IMR-90 (cell line): ENCODE data around the gene NYAP1. TPM values are rescaled to one million over a fixed set of nuclear protein-coding genes. Genes with fewer than 3 reads are reported as not detected.

Experiments
- ATAC-seq: fragments of 200-7000 bp; cut with Tn5 transposase; 2 replicates; pipeline ENCODE4 v1.9.1; 2020; ENCODE audit warnings: low read depth, mild to moderate bottlenecking, moderate library complexity
- BruUV-seq: library from RNA; stranded (reverse); fragments of 400-500 nt; replicated peaks from 2 replicates; lab custom pipeline; 2021; lab: Mats Ljungman, UMichigan
- CTCF ChIA-PET: fragments of 300-600 bp; formaldehyde crosslinking; extraction: SDS; loops from one replicate; lab custom pipeline; 2021; ENCODE audit warnings: antibody characterized with exemption; lab: Yijun Ruan, JAX
- POLR2A ChIA-PET: fragments of 300-600 bp; sonication (Branson Sonifier 250); formaldehyde crosslinking; loops from one replicate; lab custom pipeline; 2022; ENCODE audit warnings: antibody characterized with exemption; ENCODE audit not compliant: unreplicated experiment; lab: Charles Lee
- DNase-seq: peaks from one replicate; pipeline ENCODE4 v3.0.0; 2013
- H2AFZ ChIP-seq: replicated peaks from 2 replicates; pipeline ENCODE3; 2013; ENCODE audit warnings: low read length, mild to moderate bottlenecking; ENCODE audit not compliant: poor library complexity
- H2AK5ac ChIP-seq: 2 replicates; pipeline ENCODE4 v1.6.1; 2013; ENCODE audit warnings: low read depth, low read length, inconsistent platforms
- H2AK9ac ChIP-seq: replicated peaks from 2 replicates; pipeline ENCODE3; 2013; ENCODE audit warnings: mild to moderate bottlenecking, low read depth, low read length, moderate library complexity; ENCODE audit not compliant: poor library complexity
- H2BK120ac ChIP-seq: 2 replicates; pipeline ENCODE4 v1.6.1; 2013; ENCODE audit warnings: low read depth, low read length, inconsistent platforms
- H2BK15ac ChIP-seq: 3 replicates; pipeline ENCODE4 v1.6.1; 2013; ENCODE audit warnings: low read depth, low read length, inconsistent platforms
- H2BK20ac ChIP-seq: 2 replicates; pipeline ENCODE4 v1.6.1; 2013; ENCODE audit warnings: low read depth, mild to moderate bottlenecking, inconsistent platforms, low read length, moderate library complexity
- H2BK5ac ChIP-seq: 2 replicates; pipeline ENCODE4 v1.6.1; 2013; ENCODE audit warnings: mild to moderate bottlenecking, low read depth, low read length, inconsistent platforms; ENCODE audit not compliant: poor library complexity, severe bottlenecking
- H3K14ac ChIP-seq: replicated peaks from 2 replicates; pipeline ENCODE4 v1.6.1; 2013; ENCODE audit warnings: low read depth, low read length, inconsistent platforms
- H3K18ac ChIP-seq: 2 replicates; pipeline ENCODE4 v1.6.1; 2013; ENCODE audit warnings: low read depth, low read length, control low read depth
- H3K23ac ChIP-seq: 2 replicates; pipeline ENCODE4 v1.6.1; 2013; ENCODE audit warnings: low read depth, low read length, inconsistent platforms
- H3K27ac ChIP-seq: 2 replicates; pipeline ENCODE4 v1.5.1; 2013; ENCODE audit warnings: mild to moderate bottlenecking, control low read depth, low read length; ENCODE audit not compliant: insufficient read depth
- H3K27me3 ChIP-seq: 2 replicates; pipeline ENCODE4 v1.6.1; 2013; ENCODE audit warnings: low read length; ENCODE audit not compliant: control insufficient read depth, insufficient read depth
- H3K36me3 ChIP-seq: 2 replicates; pipeline ENCODE4 v1.6.1; 2013; ENCODE audit warnings: low read length, mixed read lengths; ENCODE audit not compliant: control insufficient read depth, insufficient read depth
- H3K4ac ChIP-seq: 2 replicates; pipeline ENCODE4 v1.6.1; 2013; ENCODE audit warnings: low read depth, low read length, inconsistent platforms
- H3K4me1 ChIP-seq: 2 replicates; pipeline ENCODE4 v1.6.1; 2013; ENCODE audit warnings: low read length, mixed read lengths; ENCODE audit not compliant: control insufficient read depth, insufficient read depth
- H3K4me2 ChIP-seq: 2 replicates; pipeline ENCODE4 v1.6.1; 2013; ENCODE audit warnings: low read depth, mild to moderate bottlenecking, control low read depth, low read length, moderate library complexity
- H3K4me3 ChIP-seq: 2 replicates; pipeline ENCODE4 v1.5.1; 2013; ENCODE audit warnings: low read depth, mild to moderate bottlenecking, control low read depth, low read length, moderate library complexity; ENCODE audit not compliant: insufficient read depth
- H3K56ac ChIP-seq: 2 replicates; pipeline ENCODE4 v1.6.1; 2013; ENCODE audit warnings: low read length, inconsistent platforms; ENCODE audit not compliant: insufficient read depth; ENCODE audit errors: extremely low read depth
- H3K79me1 ChIP-seq, 2 experiments: 2 replicates each; pipeline ENCODE4 v1.6.1; 2013; ENCODE audit warnings: low read length in 2 of 2, inconsistent platforms in 1 of 2, low read depth in 1 of 2
- H3K9ac ChIP-seq: 2 replicates; pipeline ENCODE4 v1.6.1; 2013; ENCODE audit warnings: low read depth, low read length, control low read depth
- H3K9me1 ChIP-seq: 2 replicates; pipeline ENCODE4 v1.6.1; 2013; ENCODE audit warnings: low read length, inconsistent platforms; ENCODE audit not compliant: insufficient read depth
- H3K9me3 ChIP-seq: 2 replicates; pipeline ENCODE4 v1.6.1; 2013; ENCODE audit warnings: low read length; ENCODE audit not compliant: control insufficient read depth, insufficient read depth
- H4K20me1 ChIP-seq: 2 replicates; pipeline ENCODE4 v1.6.1; 2013; ENCODE audit warnings: low read length, inconsistent platforms; ENCODE audit not compliant: insufficient read depth
- H4K5ac ChIP-seq: 2 replicates; pipeline ENCODE4 v1.6.1; 2013; ENCODE audit warnings: mild to moderate bottlenecking, low read depth, low read length, control low read depth
- H4K8ac ChIP-seq, 2 experiments: 2 replicates each; pipeline ENCODE4 v1.6.1; 2013; ENCODE audit warnings: low read depth in 2 of 2, low read length in 2 of 2, control low read depth in 1 of 2, inconsistent platforms in 1 of 2
- H4K91ac ChIP-seq: 2 replicates; pipeline ENCODE4 v1.6.1; 2013; ENCODE audit warnings: low read depth, low read length, inconsistent platforms; ENCODE audit not compliant: insufficient read depth
- CTCF ChIP-seq: conservative IDR thresholded peaks from 2 replicates; pipeline ENCODE4 v1.5.1; 2012; ENCODE audit warnings: mild to moderate bottlenecking, low read depth, low read length, improper control_type of control experiment
- ELK1 ChIP-seq: fragments of 150-350 bp; IDR thresholded peaks from 2 replicates; pipeline ENCODE4 v1.6.1; 2016; ENCODE audit warnings: low read depth, mild to moderate bottlenecking, low read length, moderate library complexity, borderline replicate concordance
- FOS ChIP-seq: fragments of 150-350 bp; IDR thresholded peaks from 2 replicates; pipeline ENCODE4 v1.6.1; 2016; ENCODE audit warnings: low read depth, low read length
- MAZ ChIP-seq: IDR thresholded peaks from 2 replicates; pipeline ENCODE4 v1.6.1; 2012; ENCODE audit warnings: low read depth, mild to moderate bottlenecking, low read length, improper control_type of control experiment, moderate library complexity, borderline replicate concordance
- RCOR1 ChIP-seq: IDR thresholded peaks from 2 replicates; pipeline ENCODE4 v1.6.1; 2012; ENCODE audit warnings: mild to moderate bottlenecking, low read length, improper control_type of control experiment; ENCODE audit not compliant: insufficient replicate concordance
- SMC3 ChIP-seq: fragments of 150-350 bp; IDR thresholded peaks from 2 replicates; pipeline ENCODE4 v1.6.1; 2016; ENCODE audit warnings: low read depth, mild to moderate bottlenecking, antibody characterized with exemption, low read length, moderate library complexity
- USF2 ChIP-seq: fragments of 150-350 bp; IDR thresholded peaks from 2 replicates; pipeline ENCODE4 v1.6.1; 2017; ENCODE audit warnings: mild to moderate bottlenecking, antibody characterized with exemption, low read length, low read depth
- WGBS, 2 experiments: methylation state at CpG; one replicate each; pipeline versions ENCODE4 v1.1.5 to v1.1.7; 2013; ENCODE audit warnings: missing lambda C conversion rate in 2 of 2; ENCODE audit not compliant: insufficient read length in 1 of 2; ENCODE audit errors: extremely low coverage in 2 of 2; 5-methylcytosine and 5-hydroxymethylcytosine counted together
- dilution Hi-C: fragments of 300-500 bp; cut with HindIII; formaldehyde crosslinking; loops from one replicate; pipeline ENCODE4 v1.14.3; 2018; ENCODE audit warnings: low sequenced_read_pairs; ENCODE audit not compliant: unreplicated experiment
- in situ Hi-C: fragments of 300-500 bp; cut with MboI; formaldehyde crosslinking; loops from 3 replicates; pipeline ENCODE4 v1.14.3; 2019; ENCODE audit warnings: low sequenced_read_pairs, inconsistent platforms, mixed read lengths
- intact Hi-C: fragments of 100-400 bp; cut with micrococcal nuclease; formaldehyde crosslinking; loops from 2 replicates; pipeline ENCODE4 v1.10.0; 2022
- polyA plus RNA-seq, 3 experiments: library from polyadenylated mRNA; depleted of rRNA; stranded (reverse); fragments of >200 nt; gene quantifications; 2 replicates each; pipeline ENCODE4 v1.2.3, GENCODE V29; 2012; ENCODE audit warnings: low replicate concordance in 1 of 3
- total RNA-seq: library from RNA; depleted of rRNA; stranded (reverse); fragments of >200 nt; gene quantifications from 2 replicates; pipeline ENCODE4 v1.2.3, GENCODE V29; 2012

Gene NYAP1
- total and polyA plus RNA-seq, 2 of the 4 experiments (the other 2 are of a cell fraction): 0.18 to 1.3 TPM

- Histone ChIP-seq H3K56ac (no peak overlapping the region), H4K5ac (no peak overlapping the region), H2AK9ac (no peak overlapping the region), H4K91ac (no peak overlapping the region), H3K23ac (no peak overlapping the region), H3K14ac (no peak overlapping the region), H3K18ac (no peak overlapping the region), H2AFZ (no peak overlapping the region), H4K8ac (no peak overlapping the region), H3K9me1 (peaks cover 9% of the 10 kb centered on the region), H3K4me3 (no peak overlapping the region), H3K9me3 (no peaks in the 10 kb centered on the region), H3K4me2 (no peak overlapping the region), H3K79me1 (peaks cover 2 to 18% of the 10 kb centered on the region in 2 experiments; a peak in 1 of 4 replicates), H3K36me3 (peaks cover 23% of the 10 kb centered on the region; the same call in 1 of the 2 replicates), H3K4ac (peak overlapping the region; percentile 22; the same call in 1 of the 2 replicates), H2BK5ac (no peak overlapping the region), H3K9ac (no peak overlapping the region), H2BK20ac (peak overlapping the region; percentile 56; the same call in 1 of the 2 replicates), H3K4me1 (peaks cover 12% of the 10 kb centered on the region), H3K27ac (no peak overlapping the region), H3K27me3 (no peaks in the 10 kb centered on the region), H2BK15ac (no peak overlapping the region), H2AK5ac (no peak overlapping the region), H4K20me1 (peaks cover 5% of the 10 kb centered on the region), H2BK120ac (no peak overlapping the region)
- WGBS, 2 experiments: no CpG with 5 or more reads among the region's 2 CpGs
- ATAC-seq (no peak), DNase-seq (no peak)
- POLR2A ChIA-PET: no interaction called here
- BruUV-seq: no TSS peak
- in situ Hi-C loops: loop anchor here (10.0 to 25.0 kb wide), 2 partner anchors 230 to 398 kb away; partner anchors contain the start of genes GIGYF1, SLC12A9 and TRIP6
- intact Hi-C loops: loop anchor here (1.0 kb wide), 1 partner anchor 95 kb away; no protein-coding TSS in a partner anchor
- dilution Hi-C loops: no loop called here
- TF ChIP-seq CTCF: no peak
- TF ChIP-seq SMC3: no peak
- no peak for TF ChIP-seq MAZ
- no peak for TF ChIP-seq FOS
- TF ChIP-seq RCOR1: no peak
- no peak for TF ChIP-seq ELK1
- no peak for TF ChIP-seq USF2
- CTCF ChIA-PET: interaction anchor here (1.1 to 1.5 kb wide), 3 partner anchors 18 to 82 kb away, joined by 3 to 5 read pairs (median 5); no protein-coding TSS in a partner anchor
These were observed 18.9 kb upstream of the NYAP1 start for GRCh38 chr7:100464791-100465190.
